CD4-positive, alpha-beta T cell treated with Interleukin-15 for 1 hour (primary cell): ENCODE results near the gene AGPAT2.

ENCODE experiments used
- DNase-seq: peaks from one replicate; pipeline ENCODE4 v3.0.0-alpha.2; 2020

AGPAT2 gene

DNA sequence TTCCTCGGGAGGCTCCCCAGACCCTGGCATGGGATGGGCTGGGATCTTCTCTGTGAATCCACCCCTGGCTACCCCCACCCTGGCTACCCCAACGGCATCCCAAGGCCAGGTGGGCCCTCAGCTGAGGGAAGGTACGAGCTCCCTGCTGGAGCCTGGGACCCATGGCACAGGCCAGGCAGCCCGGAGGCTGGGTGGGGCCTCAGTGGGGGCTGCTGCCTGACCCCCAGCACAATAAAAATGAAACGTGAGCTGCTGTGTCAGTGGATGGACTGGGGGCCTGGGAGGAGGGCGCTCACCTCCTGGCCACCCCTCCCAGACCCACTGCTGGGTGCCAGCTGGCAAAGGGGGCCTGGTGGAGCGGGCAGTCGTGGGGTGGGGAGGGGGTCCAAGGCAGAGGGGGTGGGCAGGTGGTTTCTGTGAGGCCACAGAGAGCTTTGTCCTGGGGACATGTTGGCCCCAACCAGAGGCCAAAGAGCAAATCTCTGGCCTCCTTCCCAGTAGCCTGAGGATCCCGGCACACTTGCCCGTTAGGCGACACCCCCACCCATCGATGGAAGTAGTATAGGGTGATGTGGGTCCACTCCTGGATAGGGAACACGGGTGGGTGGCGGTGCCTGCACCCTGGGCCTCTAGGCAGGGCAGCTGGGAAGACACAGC lies 14.7 kb downstream of the AGPAT2 start:
- no peak for DNase-seq

DNA sequence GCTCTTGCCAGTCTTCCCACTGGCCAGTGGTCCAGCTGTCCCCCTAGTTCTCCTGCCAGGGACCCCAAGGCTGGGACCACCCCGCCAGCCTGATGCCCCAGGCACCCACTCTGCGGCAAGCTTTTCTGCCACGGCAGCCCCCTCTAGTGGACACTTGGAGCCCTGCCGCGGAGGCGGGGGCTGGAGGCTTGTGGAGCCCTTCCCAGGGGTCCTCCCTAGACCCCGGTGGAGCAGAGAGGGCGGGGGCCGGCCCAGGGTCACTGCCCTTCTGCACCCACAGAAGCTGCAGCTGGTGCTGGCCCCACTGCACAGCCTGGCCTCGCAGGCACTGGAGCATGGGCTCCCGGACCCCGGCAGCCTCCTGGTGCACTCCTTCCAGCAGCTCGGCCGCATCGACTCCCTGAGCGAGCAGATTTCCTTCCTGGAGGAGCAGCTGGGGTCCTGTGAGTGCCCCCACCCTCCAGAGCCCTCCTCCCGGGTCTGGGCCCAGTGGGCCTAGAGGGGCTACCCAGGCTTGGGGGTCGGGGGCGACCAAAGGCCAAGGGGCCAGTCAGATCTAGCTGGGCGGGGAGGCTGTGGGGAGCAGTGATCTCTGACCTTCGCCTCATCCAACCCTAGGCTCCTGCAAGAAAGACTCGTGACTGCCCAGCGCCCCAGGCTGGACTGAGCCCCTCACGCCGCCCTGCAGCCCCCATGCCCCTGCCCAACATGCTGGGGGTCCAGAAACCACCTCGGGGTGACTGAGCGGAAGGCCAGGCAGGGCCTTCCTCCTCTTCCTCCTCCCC lies 15.4 kb downstream of the AGPAT2 start:
- no peak for DNase-seq

DNA sequence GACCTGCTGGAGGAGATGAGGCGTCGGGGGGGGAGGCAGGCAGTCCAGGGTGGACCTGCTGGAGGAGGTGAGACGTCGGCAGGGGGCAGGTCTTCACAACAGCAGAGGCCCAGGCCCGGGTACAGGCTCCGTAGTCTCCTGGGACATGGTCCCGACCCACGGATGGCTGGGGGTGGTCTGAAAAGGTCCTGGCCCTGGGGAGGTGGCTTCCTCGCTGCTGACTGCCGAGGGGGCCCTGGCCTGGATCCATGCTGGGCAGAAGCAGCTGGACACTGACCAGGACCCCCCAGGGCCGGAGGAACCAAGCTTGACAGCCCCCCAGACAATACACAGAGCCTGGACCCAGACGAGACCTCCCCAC lies 16.0 kb downstream of the AGPAT2 start:
- DNase-seq, result no peak

DNA sequence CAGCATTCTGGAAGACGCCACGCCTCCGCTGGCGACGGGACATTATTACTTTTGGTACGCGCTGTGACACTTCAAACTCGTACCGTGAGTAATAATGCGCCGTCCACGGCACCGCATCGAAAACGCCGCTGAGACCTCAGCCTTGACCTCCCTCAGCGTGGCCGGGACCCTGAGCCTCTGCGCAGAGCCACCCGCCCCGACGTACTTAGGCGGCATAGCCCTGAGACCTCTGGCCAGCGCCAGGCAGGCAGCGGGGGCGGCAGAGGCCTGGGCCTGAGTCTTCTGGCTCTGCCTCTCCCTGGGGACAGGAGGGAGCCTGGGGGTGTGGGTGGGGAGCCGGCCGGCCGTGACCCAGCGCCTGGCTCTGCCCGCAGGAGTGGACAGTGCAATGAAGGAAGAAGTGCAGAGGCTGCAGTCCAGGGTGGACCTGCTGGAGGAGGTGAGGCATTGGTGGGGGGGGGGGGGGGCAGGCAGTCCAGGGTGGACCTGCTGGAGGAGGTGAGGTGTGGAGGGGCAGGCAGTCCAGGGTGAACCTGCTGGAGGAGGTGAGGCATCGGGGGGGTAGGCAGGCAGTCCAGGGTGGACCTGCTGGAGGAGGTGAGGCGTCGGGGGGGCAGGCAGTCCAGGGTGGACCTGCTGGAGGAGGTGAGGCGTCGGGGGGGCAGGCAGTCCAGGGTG lies 16.5 kb downstream of the AGPAT2 start:
- no peak for DNase-seq

DNA sequence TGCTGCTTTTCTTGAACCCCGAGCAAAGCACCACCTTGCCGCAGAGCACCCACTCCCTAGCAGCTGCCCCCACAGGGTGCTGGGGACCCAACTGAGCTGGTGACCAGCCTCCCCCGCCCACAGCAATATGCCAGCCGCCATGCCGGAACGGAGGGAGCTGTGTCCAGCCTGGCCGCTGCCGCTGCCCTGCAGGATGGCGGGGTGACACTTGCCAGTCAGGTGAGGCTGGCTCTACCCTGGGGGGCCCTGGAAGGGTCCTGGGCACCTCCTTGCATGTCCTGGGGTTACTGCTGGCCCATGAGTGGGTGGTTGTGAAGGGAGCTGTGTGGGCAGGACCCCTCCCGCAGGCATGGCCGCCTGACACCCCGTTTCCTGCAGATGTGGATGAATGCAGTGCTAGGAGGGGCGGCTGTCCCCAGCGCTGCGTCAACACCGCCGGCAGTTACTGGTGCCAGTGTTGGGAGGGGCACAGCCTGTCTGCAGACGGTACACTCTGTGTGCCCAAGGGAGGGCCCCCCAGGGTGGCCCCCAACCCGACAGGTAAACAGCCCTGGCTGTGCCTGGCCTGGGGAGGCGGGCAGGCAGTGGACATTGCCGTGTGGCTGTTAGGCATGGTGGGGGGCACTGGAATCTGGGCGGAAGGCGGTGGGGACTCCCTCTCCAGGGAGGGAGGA lies 17.3 kb downstream of the AGPAT2 start:
- DNase-seq, result no peak

DNA sequence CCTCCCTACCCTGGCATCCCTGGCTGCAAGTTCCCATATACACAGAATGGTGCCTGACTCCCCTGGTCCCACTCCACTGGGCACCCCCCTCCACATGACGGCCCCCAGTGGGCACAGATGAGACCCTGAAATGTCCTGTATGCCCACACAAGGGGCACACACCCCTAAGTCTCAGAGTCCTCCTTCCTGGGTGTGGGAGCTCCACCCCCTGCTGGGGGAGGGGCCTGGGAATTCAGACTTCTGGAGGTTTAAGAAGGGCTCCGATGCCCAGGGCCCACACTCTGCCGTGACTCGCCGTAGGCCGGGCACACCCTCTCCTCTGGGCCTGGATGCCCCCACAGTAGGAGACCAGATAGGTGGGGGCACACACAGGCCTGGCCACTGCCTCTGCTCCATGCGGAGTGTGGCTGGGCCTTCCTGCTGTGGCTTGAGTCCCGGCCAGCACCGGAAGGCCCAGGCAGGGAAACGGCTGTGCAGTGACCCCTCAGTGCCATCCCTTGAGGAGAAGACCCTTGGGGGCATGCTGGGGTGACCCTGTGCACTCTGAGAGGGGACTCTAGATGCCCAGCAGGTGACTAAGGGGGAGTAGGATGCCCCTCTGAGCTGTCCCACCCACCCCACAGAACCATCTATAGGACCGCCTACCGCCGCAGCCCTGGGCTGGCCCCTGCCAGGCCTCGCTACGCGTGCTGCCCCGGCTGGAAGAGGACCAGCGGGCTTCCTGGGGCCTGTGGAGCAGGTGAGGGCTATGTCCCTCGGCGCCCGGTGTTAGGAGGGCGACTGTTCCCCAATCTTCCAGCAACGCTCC lies 18.1 kb downstream of the AGPAT2 start:
- DNase-seq, result no peak

DNA sequence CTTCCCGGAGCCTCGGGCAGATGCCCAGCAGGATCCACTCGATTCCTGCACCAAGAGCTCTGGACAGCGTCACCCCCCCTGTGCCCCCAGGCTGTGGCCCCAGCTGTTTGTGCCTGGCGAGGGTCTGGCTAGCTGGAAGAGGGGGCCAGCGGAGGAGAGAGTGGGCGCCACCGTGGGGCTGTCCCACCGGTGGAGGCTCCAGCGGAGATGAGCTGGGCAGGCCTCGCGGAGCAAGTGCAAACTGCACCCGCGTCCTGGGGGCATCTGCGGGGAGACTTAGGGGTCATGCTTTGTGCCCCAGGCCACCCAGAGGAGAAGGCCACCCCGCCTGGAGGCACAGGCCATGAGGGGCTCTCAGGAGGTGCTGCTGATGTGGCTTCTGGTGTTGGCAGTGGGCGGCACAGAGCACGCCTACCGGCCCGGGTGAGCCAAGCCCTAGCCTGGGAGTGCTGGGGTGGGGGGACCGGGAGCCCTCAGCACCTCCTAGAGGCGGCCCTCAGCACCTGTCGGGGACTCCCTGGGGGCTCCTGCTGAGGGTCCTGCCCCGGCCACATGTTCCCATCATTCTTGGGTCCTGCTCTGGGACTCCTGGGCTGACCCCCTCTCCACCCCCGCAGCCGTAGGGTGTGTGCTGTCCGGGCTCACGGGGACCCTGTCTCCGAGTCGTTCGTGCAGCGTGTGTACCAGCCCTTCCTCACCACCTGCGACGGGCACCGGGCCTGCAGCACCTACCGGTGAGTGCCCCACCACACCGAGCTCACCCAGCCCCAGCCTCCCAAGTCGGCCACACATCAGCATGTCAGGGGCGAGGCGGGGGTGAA lies 19.1 kb downstream of the AGPAT2 start:
- DNase-seq, result no peak

DNA sequence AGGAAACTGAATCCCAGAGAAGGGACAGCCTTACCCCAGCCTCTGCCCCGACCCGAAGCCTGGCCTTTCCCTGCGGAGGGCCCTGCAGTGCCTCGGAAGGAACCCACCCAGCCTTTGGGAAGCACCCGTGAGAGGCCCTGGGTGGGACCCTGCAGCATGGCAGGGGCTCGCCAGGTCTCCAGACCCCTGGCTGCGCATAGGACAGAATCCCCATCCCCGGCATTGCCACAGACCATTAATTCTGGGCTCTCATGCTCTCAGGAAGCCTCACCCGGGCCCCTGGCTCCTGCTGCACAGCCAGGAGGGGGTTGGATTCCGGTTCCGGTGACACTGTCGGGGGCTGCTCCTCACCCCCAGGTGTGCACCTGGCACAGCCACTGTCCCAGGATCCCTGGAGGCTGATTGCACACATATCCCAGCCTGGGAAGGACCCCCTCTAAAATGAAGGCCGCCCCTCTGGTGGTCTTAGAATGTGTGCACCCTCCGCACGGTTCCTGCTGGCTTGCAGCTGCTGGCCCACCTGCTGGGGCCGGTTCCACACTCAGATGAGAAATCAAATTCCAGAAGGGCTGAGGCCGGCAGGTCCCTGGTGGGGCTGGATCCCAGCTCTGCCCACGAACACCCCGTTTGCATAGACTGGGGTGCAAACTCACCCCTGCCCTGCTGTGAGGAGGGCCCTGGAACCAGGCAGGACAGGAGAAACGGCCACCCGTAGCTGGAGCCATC lies 19.9 kb downstream of the AGPAT2 start:
- DNase-seq, result no peak

DNA sequence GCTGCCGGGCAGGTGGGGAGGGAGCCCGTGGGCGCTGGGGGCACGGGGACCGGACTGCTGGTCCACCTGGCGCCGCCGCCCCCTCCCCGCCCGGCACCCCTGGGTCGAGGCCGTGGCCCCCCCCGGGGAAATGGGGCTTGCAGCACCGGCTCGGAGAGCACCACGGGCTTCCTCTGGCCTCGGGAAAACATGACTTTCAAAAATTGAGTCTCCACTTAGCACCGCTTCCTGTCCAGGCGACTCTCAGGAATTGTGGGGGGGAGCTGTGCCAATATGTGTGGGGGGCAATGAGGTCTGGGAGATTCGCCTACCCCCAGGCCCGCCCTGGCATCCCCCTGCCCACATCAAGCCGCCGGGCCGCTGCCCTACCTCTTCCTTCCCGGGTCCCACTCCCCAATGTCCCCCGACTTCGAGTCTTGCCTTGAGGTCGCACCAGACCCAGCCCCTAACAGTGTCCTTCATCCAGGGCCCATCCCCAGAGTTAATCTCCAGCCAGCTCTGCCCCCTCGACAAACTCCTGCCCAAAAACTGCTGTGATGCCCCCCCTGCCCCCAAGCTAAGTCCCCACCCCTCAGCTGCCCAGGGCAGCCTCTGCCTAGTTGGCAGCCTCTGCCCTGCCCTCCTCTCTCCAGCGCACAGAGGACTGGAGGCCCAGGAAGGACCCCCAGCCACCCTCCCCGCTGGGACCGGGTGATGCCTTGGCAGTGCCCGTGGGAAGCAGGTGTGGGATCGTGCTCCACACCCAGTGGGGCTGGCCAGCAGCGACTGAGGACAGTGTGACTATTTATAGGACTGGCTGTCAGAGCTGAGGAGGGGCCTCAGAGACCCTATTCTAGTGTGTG lies 20.7 kb downstream of the AGPAT2 start:
- no peak for DNase-seq

DNA sequence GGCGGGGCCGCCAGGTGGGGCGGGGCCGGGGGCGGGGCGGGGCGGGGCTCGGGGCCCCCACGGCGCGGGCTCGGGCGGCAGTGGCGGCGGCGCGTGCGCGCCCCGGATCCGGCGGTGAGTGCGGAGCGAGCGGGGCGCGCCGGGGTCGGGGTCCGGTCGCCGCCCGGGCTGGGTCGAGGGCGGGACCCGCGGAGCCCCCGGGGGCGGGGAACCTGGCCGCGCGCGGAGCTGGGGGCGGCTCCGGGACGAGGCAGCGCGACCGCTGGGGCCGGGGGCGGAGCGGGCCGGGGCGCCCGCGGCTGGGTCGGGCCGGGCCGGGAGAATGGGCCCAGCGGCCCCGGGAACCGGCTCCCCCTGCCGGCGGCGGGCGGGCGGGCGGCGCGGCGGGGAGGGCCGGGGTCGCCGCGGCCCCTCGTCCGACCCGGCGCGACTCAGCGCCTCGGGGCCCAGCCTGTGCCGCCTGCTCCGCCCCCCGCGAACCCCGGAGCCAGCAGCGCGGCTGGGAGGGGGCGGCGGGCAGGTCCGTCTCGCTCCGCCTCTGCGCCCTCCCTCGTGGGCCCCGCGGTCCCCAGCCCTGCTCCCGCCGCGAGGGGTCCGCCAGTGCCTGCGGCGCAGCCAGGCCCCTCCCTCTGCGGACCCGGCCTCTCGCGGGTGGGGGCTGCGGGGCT lies 21.4 kb downstream of the AGPAT2 start:
- DNase-seq, result no peak

DNA sequence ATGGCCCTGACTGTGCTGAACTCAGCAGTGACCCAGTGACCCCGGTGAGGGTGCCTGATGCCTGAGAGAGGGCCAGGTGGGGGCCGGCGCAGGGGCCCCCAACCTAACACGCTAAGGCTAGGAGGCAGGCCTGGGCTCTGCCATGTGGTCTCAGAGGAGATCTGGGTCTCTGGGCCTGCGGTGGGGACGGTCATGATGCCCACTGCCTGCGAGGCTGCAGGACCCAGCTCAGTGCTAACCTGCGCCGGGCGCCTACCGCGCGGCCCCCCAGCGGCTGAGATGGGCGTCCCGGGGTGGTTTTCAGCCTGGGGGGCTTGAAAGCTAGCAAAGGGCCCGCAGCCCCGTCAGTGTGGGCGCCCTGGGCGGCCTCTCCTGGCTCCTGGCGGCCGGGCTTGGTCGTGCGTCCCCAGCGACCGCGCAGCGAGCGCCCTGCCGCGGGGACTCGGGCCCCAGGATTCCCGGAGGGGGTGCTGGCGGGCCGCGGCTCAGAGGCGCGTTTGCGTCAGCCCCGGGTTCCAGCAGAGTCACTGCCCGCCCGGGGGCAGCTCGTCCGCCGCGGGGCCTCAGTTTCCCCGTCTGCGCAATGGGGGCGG lies 22.1 kb downstream of the AGPAT2 start:
- no peak for DNase-seq

DNA sequence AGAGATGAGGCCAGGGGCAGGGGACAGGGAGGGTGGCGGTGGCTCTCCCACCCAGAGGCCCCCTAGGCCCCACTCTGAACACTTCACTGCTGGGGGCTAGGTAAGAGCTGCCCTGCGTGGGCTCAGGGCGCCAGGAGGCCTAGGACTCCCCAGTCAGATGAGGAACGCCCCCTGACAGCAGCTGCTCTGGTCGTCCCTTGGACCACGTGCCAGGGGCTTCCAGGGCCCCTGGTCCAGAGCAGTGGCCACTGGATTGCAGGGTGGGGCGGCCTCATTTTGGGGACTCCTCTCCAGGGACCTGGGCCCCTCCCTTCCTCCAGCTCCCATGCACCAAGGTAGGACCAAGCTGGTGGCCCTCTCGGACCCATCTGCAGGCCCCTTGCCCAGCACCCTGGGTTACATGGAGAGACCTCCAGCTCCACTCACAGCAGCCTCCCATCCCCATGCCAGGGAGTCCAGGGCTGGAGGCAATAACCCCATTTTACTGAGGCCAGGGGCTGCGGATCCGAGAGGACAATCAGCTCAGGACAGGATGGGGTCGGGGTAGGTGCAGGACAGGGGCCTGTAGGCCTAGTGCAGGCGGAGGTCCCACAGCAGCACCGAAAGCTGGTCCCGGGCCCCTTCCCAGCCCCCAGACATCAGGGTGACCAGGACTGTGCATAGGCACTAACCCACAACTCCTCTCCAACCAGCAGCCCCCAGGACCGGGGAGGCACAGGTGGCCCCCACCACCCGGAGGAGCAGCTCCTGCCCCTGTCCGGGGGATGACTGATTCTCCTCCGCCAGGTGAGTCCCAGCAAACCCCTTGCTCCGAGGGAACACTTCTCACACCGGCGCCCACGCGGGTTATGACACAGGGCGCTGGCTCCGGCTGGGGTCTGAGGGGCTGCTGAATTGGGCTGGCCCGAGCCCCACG lies 23.0 kb downstream of the AGPAT2 start:
- no peak for DNase-seq

DNA sequence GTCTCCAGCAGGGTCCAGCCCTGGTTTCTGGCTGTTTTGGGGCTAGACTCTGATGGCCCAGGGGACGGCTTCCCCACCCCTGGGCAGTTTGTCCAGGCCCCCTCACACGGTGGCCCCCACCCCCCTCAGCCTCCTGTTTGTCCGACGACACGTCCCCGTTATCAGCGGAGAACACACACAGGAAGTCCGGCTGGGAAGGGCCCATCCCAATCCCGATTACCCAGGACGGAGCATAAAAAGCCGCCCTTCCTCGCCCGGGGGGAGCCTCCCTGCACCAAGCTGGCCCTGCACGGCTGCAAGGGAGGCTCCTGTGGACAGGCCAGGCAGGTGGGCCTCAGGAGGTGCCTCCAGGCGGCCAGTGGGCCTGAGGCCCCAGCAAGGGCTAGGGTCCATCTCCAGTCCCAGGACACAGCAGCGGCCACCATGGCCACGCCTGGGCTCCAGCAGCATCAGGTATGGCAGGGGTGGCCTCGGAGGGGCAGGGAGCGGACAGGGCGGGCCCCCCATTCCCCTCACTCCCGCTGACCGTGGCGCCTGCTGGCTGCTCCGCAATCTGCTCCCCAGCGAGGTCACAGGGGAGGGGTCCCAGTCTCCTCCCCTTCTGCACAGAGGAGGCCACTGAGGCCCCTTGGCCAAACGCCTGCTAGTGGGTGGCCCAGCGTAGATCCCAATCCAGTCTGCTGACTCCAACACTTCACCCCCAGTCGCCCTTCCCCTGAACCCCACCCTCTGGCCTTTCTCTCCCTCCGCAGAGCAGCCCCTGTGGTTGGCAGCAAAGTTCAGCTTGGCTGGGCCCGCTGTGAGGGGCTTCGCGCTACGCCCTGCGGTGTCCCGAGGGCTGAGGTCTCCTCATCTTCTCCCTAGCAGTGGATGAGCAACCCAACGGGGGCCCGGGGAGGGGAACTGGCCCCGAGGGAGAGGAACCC lies 24.3 kb downstream of the AGPAT2 start, which contains the start of gene EGFL7:
EGFL7 (plus strand) TSS at position 261 of the 926 bp plus-strand sequence. CDS start 5,367 bp downstream, outside the sequence.
- no peak for DNase-seq

DNA sequence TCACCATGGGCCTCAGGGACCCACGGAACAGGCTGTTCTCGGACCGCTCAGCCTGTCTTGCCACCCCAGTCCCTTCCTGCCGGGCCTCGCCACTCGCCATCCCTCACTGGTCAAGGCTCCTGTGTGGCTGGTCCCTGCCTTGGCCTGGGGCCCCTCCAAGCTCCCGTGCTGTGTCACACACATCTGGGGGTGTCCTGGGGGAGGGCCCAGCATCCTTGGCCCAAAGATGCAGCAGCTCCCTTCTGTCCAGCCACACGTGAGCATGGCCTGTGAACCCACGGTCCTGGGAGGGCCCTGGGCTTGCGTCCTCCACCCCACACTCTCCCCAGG lies 25.0 kb downstream of the AGPAT2 start:
- DNase-seq, result no peak

DNA sequence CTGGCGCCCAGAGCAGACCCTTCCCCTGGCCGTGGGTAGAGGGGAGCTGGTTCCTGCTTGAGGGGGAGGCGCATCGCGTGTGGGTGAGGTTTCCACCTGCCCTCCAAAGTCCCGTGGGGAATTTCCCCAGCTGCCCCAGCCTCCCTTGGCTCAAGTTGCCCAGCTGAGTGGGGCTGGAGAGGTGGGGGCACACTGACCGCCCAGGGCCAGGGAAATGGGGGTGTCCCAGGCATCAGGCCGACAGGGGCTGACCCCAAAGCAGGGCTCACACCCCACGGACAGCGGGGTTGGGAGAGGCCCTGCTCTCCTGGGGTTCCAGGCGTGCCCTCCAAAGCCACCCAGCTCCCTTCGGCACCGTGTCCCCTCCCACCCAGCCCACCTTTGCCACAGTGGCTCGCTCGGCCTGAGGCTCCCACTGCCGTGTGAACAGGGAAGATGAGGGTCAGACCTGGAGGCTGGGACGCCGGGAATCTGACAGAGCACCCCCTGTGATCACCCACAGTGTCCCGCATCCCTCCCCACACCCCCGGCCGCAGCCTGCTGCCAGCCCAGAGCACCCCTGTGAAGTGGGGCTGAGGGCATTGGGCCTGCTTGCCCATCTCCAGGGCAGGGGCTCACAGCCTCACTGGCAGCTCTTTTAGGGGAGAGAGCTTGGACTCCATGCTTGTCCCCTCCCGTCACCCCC lies 25.5 kb downstream of the AGPAT2 start:
- DNase-seq, result no peak

DNA sequence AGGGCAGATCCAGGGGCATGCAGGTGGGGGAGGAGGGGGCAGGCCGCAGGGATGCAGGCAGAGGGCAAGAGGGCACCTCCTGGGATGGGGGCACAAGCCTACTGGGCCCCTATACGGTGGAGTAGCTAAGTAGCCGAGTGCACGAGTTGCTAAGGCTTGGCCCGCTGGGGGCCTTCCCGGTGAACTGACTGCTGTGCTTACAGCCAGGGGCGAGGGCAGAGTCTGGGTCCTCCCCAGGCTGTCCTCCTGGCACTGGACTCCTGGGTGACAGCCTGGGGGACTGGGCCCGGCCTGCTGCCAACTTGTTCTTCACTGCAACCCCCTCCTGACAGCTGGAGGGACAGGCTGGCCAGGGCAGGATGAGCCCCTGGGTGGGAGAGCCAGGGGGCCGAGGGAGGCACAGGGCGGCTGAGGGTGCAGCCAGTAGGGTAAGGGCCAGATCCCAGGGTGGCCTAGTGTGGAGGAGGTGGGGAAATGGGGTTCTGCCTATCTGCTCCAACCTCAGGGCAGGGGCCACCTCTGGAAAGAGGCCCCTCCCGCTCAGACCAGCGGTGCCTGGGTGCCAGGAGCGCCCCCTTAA lies 26.2 kb downstream of the AGPAT2 start:
- no peak for DNase-seq
